ENCODE results near the gene ARL14EP.

GRCh38 chr11:30381879-30382278 is 59.0 kb downstream of the ARL14EP start:
- TF ChIP-seq, protein P1, sequence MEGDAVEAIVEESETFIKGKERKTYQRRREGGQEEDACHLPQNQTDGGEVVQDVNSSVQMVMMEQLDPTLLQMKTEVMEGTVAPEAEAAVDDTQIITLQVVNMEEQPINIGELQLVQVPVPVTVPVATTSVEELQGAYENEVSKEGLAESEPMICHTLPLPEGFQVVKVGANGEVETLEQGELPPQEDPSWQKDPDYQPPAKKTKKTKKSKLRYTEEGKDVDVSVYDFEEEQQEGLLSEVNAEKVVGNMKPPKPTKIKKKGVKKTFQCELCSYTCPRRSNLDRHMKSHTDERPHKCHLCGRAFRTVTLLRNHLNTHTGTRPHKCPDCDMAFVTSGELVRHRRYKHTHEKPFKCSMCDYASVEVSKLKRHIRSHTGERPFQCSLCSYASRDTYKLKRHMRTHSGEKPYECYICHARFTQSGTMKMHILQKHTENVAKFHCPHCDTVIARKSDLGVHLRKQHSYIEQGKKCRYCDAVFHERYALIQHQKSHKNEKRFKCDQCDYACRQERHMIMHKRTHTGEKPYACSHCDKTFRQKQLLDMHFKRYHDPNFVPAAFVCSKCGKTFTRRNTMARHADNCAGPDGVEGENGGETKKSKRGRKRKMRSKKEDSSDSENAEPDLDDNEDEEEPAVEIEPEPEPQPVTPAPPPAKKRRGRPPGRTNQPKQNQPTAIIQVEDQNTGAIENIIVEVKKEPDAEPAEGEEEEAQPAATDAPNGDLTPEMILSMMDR (IDR thresholded peaks at IDR 0.05), result no peak
- TF ChIP-seq POLR2A (IDR thresholded peaks at IDR 0.05), result no peak
